GM18517 (cell line): ENCODE data around the gene SCTR.
"Not testable (repeated sequence)": the region's sequence is repeated elsewhere in the genome, so short reads cannot be mapped to it uniquely, and the experiment has no call there.

ENCODE experiments used
- ATAC-seq: cut with Tn5 transposase; IDR thresholded peaks from one replicate; pipeline ENCODE4 v1.9.1; 2021; ENCODE audit warnings: mild to moderate bottlenecking, moderate library complexity; ENCODE audit not compliant: unreplicated experiment

SCTR gene

GRCh38 chr2:119417908-119418307, 106.4 kb downstream of the SCTR start:
- no peak for ATAC-seq

- no peak for ATAC-seq
Observed at GRCh38 chr2:119416299-119416923, 107.9 kb downstream of the SCTR start.

GRCh38 chr2:119415630-119416029, 108.7 kb downstream of the SCTR start:
- ATAC-seq = no peak

GRCh38 chr2:119414894-119415293, 109.4 kb downstream of the SCTR start:
- no peak for ATAC-seq

- no peak for ATAC-seq
Observed at GRCh38 chr2:119409506-119409905, 114.8 kb downstream of the SCTR start.

- ATAC-seq = no peak
Observed at GRCh38 chr2:119408221-119408619, 116.1 kb downstream of the SCTR start.

- no peak for ATAC-seq
Observed at GRCh38 chr2:119407430-119408220, 116.7 kb downstream of the SCTR start.

- ATAC-seq = no peak
Observed at GRCh38 chr2:119405151-119405550, 119.1 kb downstream of the SCTR start.

- not testable (repeated sequence) for ATAC-seq
Observed at GRCh38 chr2:119403618-119404017, 120.7 kb downstream of the SCTR start.

- ATAC-seq = no peak
Observed at GRCh38 chr2:119402645-119403560, 121.4 kb downstream of the SCTR start.

GRCh38 chr2:119402106-119402505, 122.2 kb downstream of the SCTR start:
- ATAC-seq = no peak

- no peak for ATAC-seq
Observed at GRCh38 chr2:119397196-119397595, 127.1 kb downstream of the SCTR start.

- no peak for ATAC-seq
Observed at GRCh38 chr2:119393971-119394748, 130.1 kb downstream of the SCTR start.
